ENCODE measurements around the gene CAPN3. TPM values are rescaled to one million over a fixed set of nuclear protein-coding genes. Genes with fewer than 3 reads are reported as not detected.
"Not testable (repeated sequence)": the region's sequence is repeated elsewhere in the genome, so short reads cannot be mapped to it uniquely, and the experiment has no call there.

CAPN3 gene
- total RNA-seq = 15.6 and 21.1 TPM in 2 replicates
- 15.6 and 18.4 TPM in 2 replicates for polyA plus RNA-seq

GRCh38 chr15:42359249-42359648, at the start of gene CAPN3:
Gene CAPN3 (plus strand): TSS chr15:42359501. CDS start chr15:42359806, 305 bp downstream.
- no peaks in the 10 kb centered on the region for H3K36me3 ChIP-seq (replicated peaks; ENCODE audit: insufficient read depth, low read depth)
- H3K27me3 ChIP-seq = no peaks in the 10 kb centered on the region
- 100% methylated on average over 1 of the region's 1 CpG for WGBS (ENCODE audit: low lambda C conversion rate, missing lambda C conversion rate)
- H3K79me2 ChIP-seq = no peaks in the 10 kb centered on the region
- no peaks in the 10 kb centered on the region for H4K20me1 ChIP-seq (ENCODE audit: insufficient read depth, poor library complexity, severe bottlenecking)
- no peak within 1 kb of the TSS for H3K4me3 ChIP-seq
- H3K27ac ChIP-seq = no peak within 1 kb of the TSS
- TF ChIP-seq, protein P1, sequence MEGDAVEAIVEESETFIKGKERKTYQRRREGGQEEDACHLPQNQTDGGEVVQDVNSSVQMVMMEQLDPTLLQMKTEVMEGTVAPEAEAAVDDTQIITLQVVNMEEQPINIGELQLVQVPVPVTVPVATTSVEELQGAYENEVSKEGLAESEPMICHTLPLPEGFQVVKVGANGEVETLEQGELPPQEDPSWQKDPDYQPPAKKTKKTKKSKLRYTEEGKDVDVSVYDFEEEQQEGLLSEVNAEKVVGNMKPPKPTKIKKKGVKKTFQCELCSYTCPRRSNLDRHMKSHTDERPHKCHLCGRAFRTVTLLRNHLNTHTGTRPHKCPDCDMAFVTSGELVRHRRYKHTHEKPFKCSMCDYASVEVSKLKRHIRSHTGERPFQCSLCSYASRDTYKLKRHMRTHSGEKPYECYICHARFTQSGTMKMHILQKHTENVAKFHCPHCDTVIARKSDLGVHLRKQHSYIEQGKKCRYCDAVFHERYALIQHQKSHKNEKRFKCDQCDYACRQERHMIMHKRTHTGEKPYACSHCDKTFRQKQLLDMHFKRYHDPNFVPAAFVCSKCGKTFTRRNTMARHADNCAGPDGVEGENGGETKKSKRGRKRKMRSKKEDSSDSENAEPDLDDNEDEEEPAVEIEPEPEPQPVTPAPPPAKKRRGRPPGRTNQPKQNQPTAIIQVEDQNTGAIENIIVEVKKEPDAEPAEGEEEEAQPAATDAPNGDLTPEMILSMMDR (IDR thresholded peaks at IDR 0.05; ENCODE audit: poor library complexity) = no peak
- TF ChIP-seq EZH2phosphoT487 (IDR thresholded peaks at IDR 0.05; ENCODE audit: low read depth, severe bottlenecking, unreplicated experiment) = no peak
- TF ChIP-seq EZH2 (IDR thresholded peaks at IDR 0.05; ENCODE audit: borderline replicate concordance) = no peak
- H3K9me3 ChIP-seq (ENCODE audit: low read depth) = no peaks in the 10 kb centered on the region
- H3K9me2 ChIP-seq (replicated peaks; ENCODE audit: insufficient read depth) = no peaks in the 10 kb centered on the region
- H3K4me1 ChIP-seq (ENCODE audit: insufficient read depth) = no peaks in the 10 kb centered on the region
- H3K4me2 ChIP-seq = no peak within 1 kb of the TSS
- no peak for DNase-seq (ENCODE audit: low spot score)
- H2AFZ ChIP-seq = no peak within 1 kb of the TSS

DNA sequence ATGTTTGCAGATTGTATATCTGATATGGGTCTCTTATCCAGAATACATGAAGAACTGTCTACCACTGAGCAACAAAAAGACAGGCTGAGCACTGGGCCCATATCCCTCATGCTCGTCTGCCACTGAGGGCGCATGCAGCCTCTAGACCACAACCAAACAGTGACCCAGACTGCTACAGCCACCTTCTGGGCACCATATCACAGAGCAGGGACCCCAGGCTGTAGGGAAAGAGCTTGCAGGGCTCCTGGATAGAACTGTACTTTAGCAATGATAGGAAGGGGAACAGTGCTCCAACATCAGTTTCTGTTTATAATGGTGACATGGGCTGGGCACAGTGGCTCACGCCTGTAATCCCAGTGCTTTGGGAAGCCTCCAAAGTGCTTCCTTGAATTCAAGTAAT, 45.8 kb upstream of the CAPN3 start:
- no peaks in the 10 kb centered on the region for H3K27me3 ChIP-seq
- H3K36me3 ChIP-seq (replicated peaks; ENCODE audit: insufficient read depth, low read depth) = no peaks in the 10 kb centered on the region
- no peaks in the 10 kb centered on the region for H4K20me1 ChIP-seq (ENCODE audit: insufficient read depth, poor library complexity, severe bottlenecking)
- H3K4me3 ChIP-seq = no peak overlapping the region
- no peak overlapping the region for H3K27ac ChIP-seq
- H2AFZ ChIP-seq = no peak overlapping the region
- DNase-seq (ENCODE audit: low spot score) = no peak
- no peaks in the 10 kb centered on the region for H3K79me2 ChIP-seq
- TF ChIP-seq, protein P1 (IDR thresholded peaks at IDR 0.05; ENCODE audit: poor library complexity) = no peak
- TF ChIP-seq EZH2phosphoT487 (IDR thresholded peaks at IDR 0.05; ENCODE audit: low read depth, severe bottlenecking, unreplicated experiment) (no peak), EZH2 (IDR thresholded peaks at IDR 0.05; ENCODE audit: borderline replicate concordance) (no peak)
- no peaks in the 10 kb centered on the region for H3K9me2 ChIP-seq (replicated peaks; ENCODE audit: insufficient read depth)
- H3K9me3 ChIP-seq (ENCODE audit: low read depth) = no peaks in the 10 kb centered on the region
- no peaks in the 10 kb centered on the region for H3K4me1 ChIP-seq (ENCODE audit: insufficient read depth)
- H3K4me2 ChIP-seq = no peak overlapping the region
- 35% methylated on average over 3 of the region's 3 CpGs for WGBS (ENCODE audit: low lambda C conversion rate, missing lambda C conversion rate)

- 41% methylated on average over 1 of the region's 1 CpG for WGBS (ENCODE audit: low lambda C conversion rate, missing lambda C conversion rate)
- H3K27me3 ChIP-seq = no peaks in the 10 kb centered on the region
- H3K4me1 ChIP-seq (ENCODE audit: insufficient read depth) = no peaks in the 10 kb centered on the region
- H3K27ac ChIP-seq = no peak overlapping the region
- H3K9me3 ChIP-seq (ENCODE audit: low read depth) = no peaks in the 10 kb centered on the region
- no peak overlapping the region for H3K4me2 ChIP-seq
- no peak overlapping the region for H3K4me3 ChIP-seq
- H2AFZ ChIP-seq = no peak overlapping the region
- no peaks in the 10 kb centered on the region for H3K9me2 ChIP-seq (replicated peaks; ENCODE audit: insufficient read depth)
- TF ChIP-seq, protein P1 (IDR thresholded peaks at IDR 0.05; ENCODE audit: poor library complexity) = no peak
- TF ChIP-seq EZH2 (IDR thresholded peaks at IDR 0.05; ENCODE audit: borderline replicate concordance) = no peak
- no peak for TF ChIP-seq EZH2phosphoT487 (IDR thresholded peaks at IDR 0.05; ENCODE audit: low read depth, severe bottlenecking, unreplicated experiment)
- H3K36me3 ChIP-seq (replicated peaks; ENCODE audit: insufficient read depth, low read depth) = no peaks in the 10 kb centered on the region
- H3K79me2 ChIP-seq = no peaks in the 10 kb centered on the region
- no peak for DNase-seq (ENCODE audit: low spot score)
- H4K20me1 ChIP-seq (ENCODE audit: insufficient read depth, poor library complexity, severe bottlenecking) = no peaks in the 10 kb centered on the region
Measured at GRCh38 chr15:42314818-42315217, 44.5 kb upstream of the CAPN3 start.

DNA sequence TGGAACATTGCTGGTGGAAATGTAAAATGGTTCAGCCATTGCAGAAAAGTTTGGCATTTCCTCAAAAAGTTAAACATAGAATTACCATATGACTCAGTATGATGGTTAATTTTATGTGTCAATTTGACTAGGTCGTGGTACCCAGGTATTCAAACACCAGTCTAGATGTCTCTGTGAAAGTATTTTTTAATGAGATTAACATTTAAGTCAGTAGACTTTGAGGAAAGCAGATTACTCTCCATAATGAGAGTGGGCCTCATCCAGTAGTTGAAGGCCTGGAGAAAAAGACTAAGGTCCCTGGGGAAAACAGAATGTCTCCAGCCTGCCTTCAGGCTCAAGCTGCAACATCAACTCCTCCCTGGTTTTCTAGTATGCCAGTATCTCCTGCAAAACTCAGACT, 43.8 kb upstream of the CAPN3 start:
- Histone ChIP-seq H2AFZ (no peak overlapping the region), H3K79me2 (no peaks in the 10 kb centered on the region), H3K9me3 (ENCODE audit: low read depth) (no peaks in the 10 kb centered on the region), H3K36me3 (replicated peaks; ENCODE audit: insufficient read depth, low read depth) (no peaks in the 10 kb centered on the region), H3K27me3 (no peaks in the 10 kb centered on the region), H3K4me2 (no peak overlapping the region), H3K27ac (no peak overlapping the region), H4K20me1 (ENCODE audit: insufficient read depth, poor library complexity, severe bottlenecking) (no peaks in the 10 kb centered on the region), H3K4me3 (no peak overlapping the region), H3K4me1 (ENCODE audit: insufficient read depth) (no peaks in the 10 kb centered on the region), H3K9me2 (replicated peaks; ENCODE audit: insufficient read depth) (no peaks in the 10 kb centered on the region)
- 78% methylated on average over 1 of the region's 1 CpG for WGBS (ENCODE audit: low lambda C conversion rate, missing lambda C conversion rate)
- TF ChIP-seq, protein P1 (IDR thresholded peaks at IDR 0.05; ENCODE audit: poor library complexity) = no peak
- TF ChIP-seq EZH2phosphoT487 (IDR thresholded peaks at IDR 0.05; ENCODE audit: low read depth, severe bottlenecking, unreplicated experiment) (no peak), EZH2 (IDR thresholded peaks at IDR 0.05; ENCODE audit: borderline replicate concordance) (no peak)
- no peak for DNase-seq (ENCODE audit: low spot score)

GRCh38 chr15:42316282-42316805, 43.0 kb upstream of the CAPN3 start:
- H3K27ac ChIP-seq; H3K9me3 ChIP-seq (ENCODE audit: low read depth); H3K4me1 ChIP-seq (ENCODE audit: insufficient read depth); H3K36me3 ChIP-seq (replicated peaks; ENCODE audit: insufficient read depth, low read depth); H3K9me2 ChIP-seq (replicated peaks; ENCODE audit: insufficient read depth); H3K79me2 ChIP-seq; H2AFZ ChIP-seq; H3K27me3 ChIP-seq; H4K20me1 ChIP-seq (ENCODE audit: insufficient read depth, poor library complexity, severe bottlenecking); H3K4me3 ChIP-seq; DNase-seq (ENCODE audit: low spot score); H3K4me2 ChIP-seq: not testable (repeated sequence)
- 40% methylated on average over 11 of the region's 11 CpGs for WGBS (ENCODE audit: low lambda C conversion rate, missing lambda C conversion rate)
